ENCODE data around the gene AGPS.

The AGPS gene

GRCh38 chr2:177545143-177545542 lies 152.6 kb downstream of the AGPS start:
- no peak overlapping the region for H3K4me3 ChIP-seq (ENCODE audit: low read depth, low read length)
- no peak overlapping the region for H3K27ac ChIP-seq (ENCODE audit: extremely low read depth, low read depth, low read length)
- H3K9me3 ChIP-seq (ENCODE audit: control insufficient read depth, insufficient read depth, low read depth, low read length): no peaks in the 10 kb centered on the region
- ChIA-PET POLR2A (no interaction called here), CTCF (interaction anchor here (1.5 kb wide), 1 partner anchor 60 kb away, joined by 3 read pairs; no protein-coding TSS in a partner anchor)
- TF ChIP-seq HOXC10 (CRISPR knock-in tag; IDR thresholded peaks at IDR 0.05) (no peak), ZBTB1 (tag by site-specific recombination; IDR thresholded peaks at IDR 0.05) (no peak), ZNF626 (tag by site-specific recombination; IDR thresholded peaks at IDR 0.05) (no peak), GLI4 (tag by site-specific recombination; IDR thresholded peaks at IDR 0.05) (no peak), ZNF585B (tag by site-specific recombination; IDR thresholded peaks at IDR 0.05) (no peak), ZNF561 (tag by site-specific recombination; IDR thresholded peaks at IDR 0.05; ENCODE audit: borderline replicate concordance) (no peak), ZNF280C (tag by site-specific recombination; IDR thresholded peaks at IDR 0.05) (no peak), ZNF548 (tag by site-specific recombination; IDR thresholded peaks at IDR 0.05) (no peak), BCL6B (tag by site-specific recombination; IDR thresholded peaks at IDR 0.05) (no peak), ZNF398 (tag by site-specific recombination; IDR thresholded peaks at IDR 0.05) (no peak), ZFHX2 (tag by site-specific recombination; conservative IDR thresholded peaks at IDR 0.05) (no peak), ZNF677 (tag by site-specific recombination; IDR thresholded peaks at IDR 0.05) (no peak), ZNF114 (tag by site-specific recombination; IDR thresholded peaks at IDR 0.05) (no peak), ZNF350 (tag by site-specific recombination; IDR thresholded peaks at IDR 0.05) (no peak), KLF16 (tag by site-specific recombination; IDR thresholded peaks at IDR 0.05) (no peak), ZNF362 (tag by site-specific recombination; IDR thresholded peaks at IDR 0.05) (no peak), ZNF335 (tag by site-specific recombination; conservative IDR thresholded peaks at IDR 0.05) (no peak), ZNF624 (tag by site-specific recombination; IDR thresholded peaks at IDR 0.05) (no peak), OVOL3 (tag by site-specific recombination; IDR thresholded peaks at IDR 0.05) (no peak)
- H3K36me3 ChIP-seq (ENCODE audit: control insufficient read depth in 2 of 2, insufficient read depth in 1 of 2, low read length in 2 of 2): no peaks in the 10 kb centered on the region
- H3K4me1 ChIP-seq (ENCODE audit: control insufficient read depth, insufficient read depth, low read length): no peaks in the 10 kb centered on the region

GRCh38 chr2:177545981-177546585 lies 153.5 kb downstream of the AGPS start:
- Histone ChIP-seq H3K4me1 (ENCODE audit: control insufficient read depth, insufficient read depth, low read length) (no peaks in the 10 kb centered on the region), H3K27ac (ENCODE audit: extremely low read depth, low read depth, low read length) (no peak overlapping the region), H3K4me3 (ENCODE audit: low read depth, low read length) (no peak overlapping the region), H3K36me3 (ENCODE audit: control insufficient read depth in 2 of 2, insufficient read depth in 1 of 2, low read length in 2 of 2) (no peaks in the 10 kb centered on the region), H3K9me3 (ENCODE audit: control insufficient read depth, insufficient read depth, low read depth, low read length) (no peaks in the 10 kb centered on the region)
- ChIA-PET POLR2A (no interaction called here), CTCF (no interaction called here)
- no peak for TF ChIP-seq ZNF341 (tag by site-specific recombination; IDR thresholded peaks at IDR 0.05; ENCODE audit: low read depth)
- TF ChIP-seq BCL11B (tag by site-specific recombination; IDR thresholded peaks at IDR 0.05; ENCODE audit: low read depth): no peak
- no peak for TF ChIP-seq ZNF157 (tag by site-specific recombination; IDR thresholded peaks at IDR 0.05)
- no peak for TF ChIP-seq GLI4 (tag by site-specific recombination; IDR thresholded peaks at IDR 0.05)
- no peak for TF ChIP-seq ZNF221 (tag by site-specific recombination; IDR thresholded peaks at IDR 0.05; ENCODE audit: borderline replicate concordance)

All from HEK293 (cell line).